Suprapubic skin (tissue), 4 donors: ENCODE results near the gene TANGO6. TPM values are rescaled to one million over a fixed set of nuclear protein-coding genes. Genes with fewer than 3 reads are reported as not detected.

Experiments
- DNase-seq, 2 donors: peaks; one replicate each; pipeline ENCODE4 v3.0.0-alpha.2; 2019; ENCODE audit warnings: low spot score in 2 of 2
- H3K27ac ChIP-seq: fragments of 200-600 bp; sonication (generic); one replicate; pipeline ENCODE4 v1.5.1; 2019
- H3K27me3 ChIP-seq: fragments of 200-600 bp; sonication (generic); one replicate; pipeline ENCODE4 v1.5.1; 2019
- H3K36me3 ChIP-seq: fragments of 200-600 bp; sonication (generic); one replicate; pipeline ENCODE4 v1.5.1; 2019
- H3K4me1 ChIP-seq: fragments of 200-600 bp; sonication (generic); one replicate; pipeline ENCODE4 v1.5.1; 2019
- H3K4me3 ChIP-seq: fragments of 200-600 bp; sonication (generic); one replicate; pipeline ENCODE4 v1.5.1; 2019; ENCODE audit warnings: mild to moderate bottlenecking
- H3K9me3 ChIP-seq: fragments of 200-600 bp; sonication (generic); one replicate; pipeline ENCODE4 v1.5.1; 2019
- CTCF ChIP-seq, 2 donors: fragments of 200-600 bp in 1 of 2; fragments of 450-650 bp in 1 of 2; sonication (generic) in 1 of 2; IDR thresholded peaks; one replicate each; pipeline ENCODE4 v1.5.1; 2016 to 2019; ENCODE audit warnings: antibody characterized with exemption in 2 of 2, mild to moderate bottlenecking in 1 of 2, moderate library complexity in 1 of 2
- EP300 ChIP-seq: sonication (generic); formaldehyde crosslinking; IDR thresholded peaks from one replicate; pipeline ENCODE4 v1.6.1; 2017; ENCODE audit warnings: antibody characterized with exemption
- POLR2A ChIP-seq, 2 donors: fragments of 450-650 bp; IDR thresholded peaks; one replicate each; pipeline ENCODE4 v1.6.1; 2017; ENCODE audit warnings: antibody characterized with exemption in 2 of 2, mild to moderate bottlenecking in 2 of 2, moderate library complexity in 2 of 2
- POLR2AphosphoS5 ChIP-seq, 3 donors: sonication (generic); formaldehyde crosslinking; IDR thresholded peaks; one replicate each; pipeline ENCODE4 v1.6.1; 2017; ENCODE audit warnings: antibody characterized with exemption in 3 of 3
- WGBS: methylation state at CpG from one replicate; pipeline ENCODE4 v1.1.5; 2018; 5-methylcytosine and 5-hydroxymethylcytosine counted together
- total RNA-seq, 4 donors: library from RNA; depleted of rRNA; stranded (reverse); fragments of >200 nt; gene quantifications; one replicate each; pipeline ENCODE4 v1.1.0, GENCODE V29; 2016

TANGO6 gene
- total RNA-seq, 4 donors from 2014 or later, result 10.6 to 14.0 (median 12.0) TPM

GRCh38 chr16:69106491-69107315 lies 263.4 kb downstream of the TANGO6 start:
- WGBS, result 3% methylated on average over 15 of the region's 55 CpGs

GRCh38 chr16:69107316-69107962 lies 264.1 kb downstream of the TANGO6 start:
- DNase-seq, result peak in 1 of 2 donors; percentile 61
- Histone ChIP-seq H3K36me3 (peaks cover 15% of the 10 kb centered on the region), H3K9me3 (no peaks in the 10 kb centered on the region), H3K27ac (no peak overlapping the region), H3K27me3 (peaks cover 7% of the 10 kb centered on the region), H3K4me3 (peak overlapping the region; percentile 78), H3K4me1 (peaks cover 44% of the 10 kb centered on the region)
- WGBS, result 4% methylated on average over 19 of the region's 52 CpGs
- TF ChIP-seq POLR2AphosphoS5 (IDR thresholded peaks at IDR 0.05) (no peak), EP300 (no peak), CTCF (IDR thresholded peaks at IDR 0.05) (no peak), POLR2A (IDR thresholded peaks at IDR 0.05) (no peak)

More at GRCh38 chr16:69106491-69107315, 263.4 kb downstream of the TANGO6 start:
- peak in 1 of 2 donors; percentile 60 for DNase-seq
- Histone ChIP-seq H3K27ac (no peak overlapping the region), H3K4me1 (peaks cover 38% of the 10 kb centered on the region), H3K9me3 (no peaks in the 10 kb centered on the region), H3K4me3 (peak overlapping the region; percentile 78), H3K27me3 (peaks cover 7% of the 10 kb centered on the region), H3K36me3 (peaks cover 15% of the 10 kb centered on the region)
- TF ChIP-seq CTCF (IDR thresholded peaks at IDR 0.05) (no peak), EP300 (no peak), POLR2A (IDR thresholded peaks at IDR 0.05) (no peak), POLR2AphosphoS5 (IDR thresholded peaks at IDR 0.05) (no peak)

GRCh38 chr16:69108064-69108904 lies 265.0 kb downstream of the TANGO6 start:
- Histone ChIP-seq H3K27ac (no peak overlapping the region), H3K36me3 (peaks cover 19% of the 10 kb centered on the region), H3K27me3 (peaks cover 7% of the 10 kb centered on the region), H3K4me1 (peaks cover 51% of the 10 kb centered on the region), H3K4me3 (peak overlapping the region; percentile 78), H3K9me3 (no peaks in the 10 kb centered on the region)
- 56% methylated on average over 9 of the region's 9 CpGs for WGBS
- peak in 1 of 2 donors; percentile 48 for DNase-seq
- TF ChIP-seq CTCF (IDR thresholded peaks at IDR 0.05) (no peak), EP300 (no peak), POLR2AphosphoS5 (IDR thresholded peaks at IDR 0.05) (no peak), POLR2A (IDR thresholded peaks at IDR 0.05) (no peak)

- H3K4me1 ChIP-seq, result peaks cover 51% of the 10 kb centered on the region
- no peaks in the 10 kb centered on the region for H3K9me3 ChIP-seq
- peaks cover 7% of the 10 kb centered on the region for H3K27me3 ChIP-seq
- no peak overlapping the region for H3K4me3 ChIP-seq
- TF ChIP-seq EP300 (no peak), POLR2AphosphoS5 (IDR thresholded peaks at IDR 0.05) (no peak), CTCF (IDR thresholded peaks at IDR 0.05) (no peak), POLR2A (IDR thresholded peaks at IDR 0.05) (no peak)
- no peak overlapping the region for H3K27ac ChIP-seq
- WGBS, result 100% methylated on average over 3 of the region's 4 CpGs
- peaks cover 25% of the 10 kb centered on the region for H3K36me3 ChIP-seq
- DNase-seq, result peak in 1 of 2 donors; percentile 46
These were observed 265.5 kb downstream of the TANGO6 start for GRCh38 chr16:69108905-69109252.
